Keratinocyte (primary cell): ENCODE results near the gene WDR49.

Source experiments
- EZH2 ChIP-seq: IDR thresholded peaks from one replicate; pipeline ENCODE4 v1.6.1; 2012; ENCODE audit warnings: inconsistent platforms, mild to moderate bottlenecking, low read length, moderate library complexity
- TF ChIP-seq, protein P1 (sequence below), 3 experiments: IDR thresholded peaks in 1 of 3; conservative IDR thresholded peaks in 1 of 3; optimal IDR thresholded peaks in 1 of 3; 2 replicates in 2 of 3; 3 replicates in 1 of 3; pipeline versions ENCODE3 to v1.5.1; 2011; ENCODE audit warnings: low read length in 3 of 3, mild to moderate bottlenecking in 3 of 3, moderate library complexity in 2 of 3, control low read depth in 1 of 3, inconsistent platforms in 1 of 3; ENCODE audit not compliant: insufficient read depth in 2 of 3; ENCODE audit errors: extremely low read depth in 1 of 3

- TF ChIP-seq EZH2 = no peak
- TF ChIP-seq, protein P1, sequence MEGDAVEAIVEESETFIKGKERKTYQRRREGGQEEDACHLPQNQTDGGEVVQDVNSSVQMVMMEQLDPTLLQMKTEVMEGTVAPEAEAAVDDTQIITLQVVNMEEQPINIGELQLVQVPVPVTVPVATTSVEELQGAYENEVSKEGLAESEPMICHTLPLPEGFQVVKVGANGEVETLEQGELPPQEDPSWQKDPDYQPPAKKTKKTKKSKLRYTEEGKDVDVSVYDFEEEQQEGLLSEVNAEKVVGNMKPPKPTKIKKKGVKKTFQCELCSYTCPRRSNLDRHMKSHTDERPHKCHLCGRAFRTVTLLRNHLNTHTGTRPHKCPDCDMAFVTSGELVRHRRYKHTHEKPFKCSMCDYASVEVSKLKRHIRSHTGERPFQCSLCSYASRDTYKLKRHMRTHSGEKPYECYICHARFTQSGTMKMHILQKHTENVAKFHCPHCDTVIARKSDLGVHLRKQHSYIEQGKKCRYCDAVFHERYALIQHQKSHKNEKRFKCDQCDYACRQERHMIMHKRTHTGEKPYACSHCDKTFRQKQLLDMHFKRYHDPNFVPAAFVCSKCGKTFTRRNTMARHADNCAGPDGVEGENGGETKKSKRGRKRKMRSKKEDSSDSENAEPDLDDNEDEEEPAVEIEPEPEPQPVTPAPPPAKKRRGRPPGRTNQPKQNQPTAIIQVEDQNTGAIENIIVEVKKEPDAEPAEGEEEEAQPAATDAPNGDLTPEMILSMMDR (optimal IDR thresholded peaks at IDR 0.05 in 1 of 3, IDR thresholded peaks at IDR 0.05 in 1 of 3, conservative IDR thresholded peaks at IDR 0.05 in 1 of 3; ENCODE audit: extremely low read depth in 1 of 3, insufficient read depth in 2 of 3, low read length in 3 of 3) = no peak
These were observed 85.1 kb downstream of the WDR49 start for GRCh38 chr3:167568634-167569033.
